CD4-positive, alpha-beta memory T cell (primary cell): ENCODE results near the gene FAM131A. TPM values are rescaled to one million over a fixed set of nuclear protein-coding genes. Genes with fewer than 3 reads are reported as not detected.

Source experiments
- CTCF ChIA-PET: fragments of 350-600 bp; sonication (Branson Sonifier 250); formaldehyde crosslinking; loops from one replicate; lab custom pipeline; 2021; ENCODE audit warnings: inconsistent platforms; ENCODE audit not compliant: partially characterized antibody; lab: Charles Lee
- POLR2A ChIA-PET: fragments of 350-600 bp; sonication (Branson Sonifier 250); formaldehyde crosslinking; loops from one replicate; lab custom pipeline; 2021; ENCODE audit not compliant: partially characterized antibody; lab: Charles Lee
- DNase-seq, 5 donors: peaks; one replicate each; pipeline versions ENCODE4 v3.0.0 to v3.0.0-alpha.2; 2020 to 2022; ENCODE audit warnings: mixed read lengths in 1 of 5
- H3K27ac ChIP-seq: one replicate; pipeline ENCODE4 v1.7.0; 2013; ENCODE audit warnings: low read depth, low read length
- H3K27me3 ChIP-seq: 2 replicates; pipeline ENCODE4 v1.7.0; 2013; ENCODE audit warnings: mild to moderate bottlenecking, low read length, moderate library complexity; ENCODE audit not compliant: insufficient read depth
- H3K36me3 ChIP-seq: 2 replicates; pipeline ENCODE4 v1.7.0; 2013; ENCODE audit warnings: mild to moderate bottlenecking, low read length, moderate library complexity; ENCODE audit not compliant: insufficient read depth
- H3K4me1 ChIP-seq: 2 replicates; pipeline ENCODE4 v1.7.0; 2013; ENCODE audit warnings: mild to moderate bottlenecking, low read length, moderate library complexity; ENCODE audit not compliant: insufficient read depth
- H3K4me3 ChIP-seq, 2 donors: one replicate each; pipeline ENCODE4 v1.7.0; 2013; ENCODE audit warnings: low read length in 2 of 2, mild to moderate bottlenecking in 1 of 2
- H3K9me3 ChIP-seq, 2 donors: one replicate each; pipeline ENCODE4 v1.7.0; 2013; ENCODE audit warnings: low read length in 2 of 2, control low read depth in 1 of 2; ENCODE audit not compliant: control insufficient read depth in 1 of 2
- H3K27ac Mint-ChIP-seq, 7 donors: one replicate each; pipeline ENCODE4 v1.8.0; 2020 to 2021; ENCODE audit warnings: mixed read lengths in 7 of 7, mild to moderate bottlenecking in 6 of 7, inconsistent platforms in 3 of 7, moderate library complexity in 3 of 7
- H3K27me3 Mint-ChIP-seq, 2 donors: one replicate each; pipeline ENCODE4 v1.8.0; 2020 to 2021; ENCODE audit warnings: mixed read lengths in 2 of 2
- H3K36me3 Mint-ChIP-seq, 2 donors: one replicate each; pipeline ENCODE4 v1.8.0; 2020 to 2021; ENCODE audit warnings: mixed read lengths in 2 of 2, inconsistent platforms in 1 of 2, mild to moderate bottlenecking in 1 of 2
- H3K4me1 Mint-ChIP-seq, 4 donors: one replicate each; pipeline ENCODE4 v1.8.0; 2020 to 2021; ENCODE audit warnings: mixed read lengths in 4 of 4, mild to moderate bottlenecking in 1 of 4
- H3K4me3 Mint-ChIP-seq, 8 donors: one replicate each; pipeline ENCODE4 v1.8.0; 2020 to 2021; ENCODE audit warnings: mixed read lengths in 8 of 8, mild to moderate bottlenecking in 7 of 8, moderate library complexity in 6 of 8, inconsistent platforms in 3 of 8
- H3K9me3 Mint-ChIP-seq, 8 donors: one replicate each; pipeline ENCODE4 v1.8.0; 2020 to 2021; ENCODE audit warnings: mixed read lengths in 8 of 8, mild to moderate bottlenecking in 5 of 8, inconsistent platforms in 3 of 8, moderate library complexity in 1 of 8
- intact Hi-C: fragments of 100-400 bp; cut with micrococcal nuclease; formaldehyde crosslinking; loops from one replicate; pipeline ENCODE4 v1.15.1; 2023
- polyA plus RNA-seq, 2 donors: library from polyadenylated mRNA; unstranded; fragments of 300-500 nt; fragmentation: Illumina TruSeq; gene quantifications; one replicate each; pipeline ENCODE4 v1.2.3, GENCODE V29; 2021
- total RNA-seq, 2 experiments: library from RNA; stranded (reverse); gene quantifications; one replicate each; pipeline ENCODE4 v1.2.3, GENCODE V29; 2021

The FAM131A gene
- total and polyA plus RNA-seq, 4 experiments from 2014 or later: 1.1 to 10.0 (median 5.3) TPM

GRCh38 chr3:184380627-184381260, 43.3 kb downstream of the FAM131A start:
- Mint-ChIP-seq H3K27ac (peak overlapping the region in 1 of 7 donors; percentile 56), H3K36me3 (no peaks in the 10 kb centered on the region), H3K9me3 (peaks cover 0 to 2% (median 0%) of the 10 kb centered on the region in 8 donors), H3K4me3 (peak overlapping the region; percentile 71 to 84 (median 76)), H3K4me1 (peaks cover 2 to 16% (median 8%) of the 10 kb centered on the region in 4 donors), H3K27me3 (peaks cover 40 to 55% of the 10 kb centered on the region in 2 donors)
- ChIA-PET POLR2A (interaction anchor here (0.8 kb wide), 1 partner anchor 407 kb away, joined by 3 read pairs; no protein-coding TSS in a partner anchor), CTCF (interaction anchor here (0.9 to 1.1 kb wide), 4 partner anchors 8 to 133 kb away, joined by 3 to 4 read pairs (median 3); no protein-coding TSS in a partner anchor)
- intact Hi-C loops: no loop called here
- no peaks in the 10 kb centered on the region for H3K36me3 ChIP-seq
- peak overlapping the region in 1 of 2 donors; percentile 24 for H3K4me3 ChIP-seq
- peaks cover 29% of the 10 kb centered on the region for H3K27me3 ChIP-seq
- no peaks in the 10 kb centered on the region for H3K9me3 ChIP-seq
- H3K27ac ChIP-seq: no peak overlapping the region
- peaks cover 14% of the 10 kb centered on the region for H3K4me1 ChIP-seq
- peak in 2 of 5 donors; percentile 13 to 20 for DNase-seq

- ChIA-PET POLR2A (interaction anchor here (0.8 kb wide), 1 partner anchor 408 kb away, joined by 3 read pairs; no protein-coding TSS in a partner anchor), CTCF (interaction anchor here (0.9 to 1.1 kb wide), 4 partner anchors 9 to 132 kb away, joined by 3 to 4 read pairs (median 3); no protein-coding TSS in a partner anchor)
- H3K27ac Mint-ChIP-seq: no peak overlapping the region
- Histone ChIP-seq H3K36me3 (no peaks in the 10 kb centered on the region), H3K4me1 (peaks cover 14% of the 10 kb centered on the region), H3K4me3 (peak overlapping the region in 1 of 2 donors; percentile 24), H3K27me3 (peaks cover 29% of the 10 kb centered on the region), H3K9me3 (no peaks in the 10 kb centered on the region), H3K27ac (no peak overlapping the region)
- intact Hi-C loops: no loop called here
- DNase-seq: no peak
- H3K9me3 Mint-ChIP-seq: peaks cover 0 to 2% (median 0%) of the 10 kb centered on the region in 8 donors
- H3K36me3 Mint-ChIP-seq: no peaks in the 10 kb centered on the region
- H3K27me3 Mint-ChIP-seq: peaks cover 39 to 58% of the 10 kb centered on the region in 2 donors
- H3K4me1 Mint-ChIP-seq: peaks cover 2 to 16% (median 8%) of the 10 kb centered on the region in 4 donors
- H3K4me3 Mint-ChIP-seq: peak overlapping the region in 7 of 8 donors; percentile 21 to 84 (median 75)
Observed at GRCh38 chr3:184381261-184382224, 44.1 kb downstream of the FAM131A start.

- ChIA-PET POLR2A (no interaction called here), CTCF (no interaction called here)
- H3K27me3 Mint-ChIP-seq: peaks cover 36 to 52% of the 10 kb centered on the region in 2 donors
- no peak overlapping the region for H3K27ac ChIP-seq
- peaks cover 0 to 2% (median 0%) of the 10 kb centered on the region in 8 donors for H3K9me3 Mint-ChIP-seq
- peaks cover 14% of the 10 kb centered on the region for H3K4me1 ChIP-seq
- H3K36me3 ChIP-seq: no peaks in the 10 kb centered on the region
- no peak overlapping the region for H3K4me3 ChIP-seq
- DNase-seq: no peak
- intact Hi-C loops: no loop called here
- peaks cover 29% of the 10 kb centered on the region for H3K27me3 ChIP-seq
- H3K36me3 Mint-ChIP-seq: no peaks in the 10 kb centered on the region
- H3K4me3 Mint-ChIP-seq: peak overlapping the region in 1 of 8 donors; percentile 84
- H3K4me1 Mint-ChIP-seq: peaks cover 2 to 16% (median 8%) of the 10 kb centered on the region in 4 donors
- no peaks in the 10 kb centered on the region for H3K9me3 ChIP-seq
- no peak overlapping the region for H3K27ac Mint-ChIP-seq
Observed at GRCh38 chr3:184382326-184383032, 45.1 kb downstream of the FAM131A start.

GRCh38 chr3:184383033-184383740, 45.8 kb downstream of the FAM131A start:
- Mint-ChIP-seq H3K4me3 (no peak overlapping the region), H3K4me1 (peaks cover 2 to 16% (median 8%) of the 10 kb centered on the region in 4 donors), H3K9me3 (no peaks in the 10 kb centered on the region), H3K27ac (no peak overlapping the region), H3K27me3 (peaks cover 37 to 53% of the 10 kb centered on the region in 2 donors), H3K36me3 (no peaks in the 10 kb centered on the region)
- Histone ChIP-seq H3K4me1 (peaks cover 14% of the 10 kb centered on the region), H3K9me3 (no peaks in the 10 kb centered on the region), H3K27me3 (peaks cover 24% of the 10 kb centered on the region), H3K36me3 (no peaks in the 10 kb centered on the region), H3K27ac (no peak overlapping the region), H3K4me3 (no peak overlapping the region)
- DNase-seq: no peak
- intact Hi-C loops: no loop called here
- CTCF ChIA-PET: interaction anchor here (2.2 kb wide), 1 partner anchor 11 kb away, joined by 9 read pairs; no protein-coding TSS in a partner anchor
- POLR2A ChIA-PET: no interaction called here

- Mint-ChIP-seq H3K4me1 (peaks cover 2 to 10% (median 7%) of the 10 kb centered on the region in 4 donors), H3K36me3 (no peaks in the 10 kb centered on the region), H3K9me3 (no peaks in the 10 kb centered on the region), H3K4me3 (no peak overlapping the region), H3K27ac (no peak overlapping the region), H3K27me3 (peaks cover 28 to 43% of the 10 kb centered on the region in 2 donors)
- intact Hi-C loops: no loop called here
- DNase-seq: no peak
- H3K27me3 ChIP-seq: peaks cover 14% of the 10 kb centered on the region
- H3K9me3 ChIP-seq: no peaks in the 10 kb centered on the region
- H3K27ac ChIP-seq: no peak overlapping the region
- peaks cover 14% of the 10 kb centered on the region for H3K4me1 ChIP-seq
- CTCF ChIA-PET: interaction anchor here (1.1 to 2.2 kb wide), 2 partner anchors 9 to 12 kb away, joined by 3 to 9 read pairs; no protein-coding TSS in a partner anchor
- H3K36me3 ChIP-seq: no peaks in the 10 kb centered on the region
- no peak overlapping the region for H3K4me3 ChIP-seq
- POLR2A ChIA-PET: interaction anchor here (0.6 kb wide), 1 partner anchor 232 kb away, joined by 3 read pairs; no protein-coding TSS in a partner anchor
Observed at GRCh38 chr3:184384342-184384741, 46.9 kb downstream of the FAM131A start.

- Histone ChIP-seq H3K27ac (no peak overlapping the region), H3K9me3 (no peaks in the 10 kb centered on the region), H3K4me1 (peaks cover 14% of the 10 kb centered on the region), H3K27me3 (peaks cover 13% of the 10 kb centered on the region), H3K4me3 (no peak overlapping the region), H3K36me3 (no peaks in the 10 kb centered on the region)
- peaks cover 2 to 10% (median 6%) of the 10 kb centered on the region in 4 donors for H3K4me1 Mint-ChIP-seq
- no peak overlapping the region for H3K4me3 Mint-ChIP-seq
- CTCF ChIA-PET: interaction anchor here (1.1 to 2.2 kb wide), 4 partner anchors 10 to 129 kb away, joined by 3 to 9 read pairs (median 4); no protein-coding TSS in a partner anchor
- H3K27ac Mint-ChIP-seq: no peak overlapping the region
- intact Hi-C loops: no loop called here
- no peak for DNase-seq
- H3K9me3 Mint-ChIP-seq: no peaks in the 10 kb centered on the region
- H3K27me3 Mint-ChIP-seq: peaks cover 27 to 46% of the 10 kb centered on the region in 2 donors
- POLR2A ChIA-PET: no interaction called here
- H3K36me3 Mint-ChIP-seq: no peaks in the 10 kb centered on the region
Observed at GRCh38 chr3:184384856-184385422, 47.5 kb downstream of the FAM131A start.
